Upper lobe of left lung (tissue), 6 donors: ENCODE measurements around the gene MARK4. TPM values are rescaled to one million over a fixed set of nuclear protein-coding genes. Genes with fewer than 3 reads are reported as not detected.

Source experiments
- ATAC-seq, 2 donors: fragments of 200-7000 bp; cut with Tn5 transposase; one replicate each; pipeline ENCODE4 v1.9.1; 2022; ENCODE audit warnings: mild to moderate bottlenecking in 2 of 2, moderate library complexity in 2 of 2; ENCODE audit not compliant: low FRiP score in 2 of 2
- DNase-seq, 2 donors: peaks; one replicate each; pipeline ENCODE4 v3.0.0-alpha.2; 2019 to 2020
- H3K27ac ChIP-seq, 4 donors: fragments of 200-600 bp; sonication (generic); one replicate each; pipeline ENCODE4 v1.5.1; 2016 to 2019
- H3K27me3 ChIP-seq, 4 donors: fragments of 200-600 bp; sonication (generic); one replicate each; pipeline ENCODE4 v1.5.1; 2017 to 2019
- H3K36me3 ChIP-seq, 4 donors: fragments of 200-600 bp; sonication (generic); one replicate each; pipeline ENCODE4 v1.5.1; 2016 to 2019
- H3K4me1 ChIP-seq, 4 donors: fragments of 200-600 bp; sonication (generic); one replicate each; pipeline ENCODE4 v1.5.1; 2018 to 2019
- H3K4me3 ChIP-seq, 4 donors: fragments of 200-600 bp; sonication (generic); one replicate each; pipeline ENCODE4 v1.5.1; 2017 to 2019; ENCODE audit warnings: mild to moderate bottlenecking in 2 of 4, moderate library complexity in 1 of 4
- H3K9me3 ChIP-seq, 4 donors: fragments of 200-600 bp; sonication (generic); one replicate each; pipeline ENCODE4 v1.5.1; 2018 to 2019
- EP300 ChIP-seq, 4 donors: sonication (generic); formaldehyde crosslinking; IDR thresholded peaks; one replicate each; pipeline ENCODE4 v1.5.1; 2017; ENCODE audit warnings: antibody characterized with exemption in 4 of 4, control low read depth in 2 of 4
- POLR2A ChIP-seq, 4 donors: fragments of 450-650 bp; IDR thresholded peaks; one replicate each; pipeline ENCODE4 v1.5.1; 2016 to 2017; ENCODE audit warnings: antibody characterized with exemption in 4 of 4, mild to moderate bottlenecking in 2 of 4
- POLR2AphosphoS5 ChIP-seq, 2 donors: sonication (generic); formaldehyde crosslinking; IDR thresholded peaks; one replicate each; pipeline ENCODE4 v1.5.1; 2017; ENCODE audit warnings: antibody characterized with exemption in 2 of 2
- WGBS, 2 donors: methylation state at CpG; one replicate each; pipeline ENCODE4 v1.1.5; 2017 to 2018; 5-methylcytosine and 5-hydroxymethylcytosine counted together
- total RNA-seq, 6 donors: library from RNA; depleted of rRNA in 4 of 6; stranded (reverse); fragments of >200 nt in 4 of 6; gene quantifications; one replicate each; pipeline versions ENCODE4 v1.1.0 to v1.2.1, GENCODE V29; 2016 to 2021
- TF ChIP-seq, protein P1 (sequence below), 6 experiments: fragments of 450-650 bp in 4 of 6; fragments of 200-600 bp in 2 of 6; sonication (generic) in 2 of 6; IDR thresholded peaks; one replicate each; pipeline ENCODE4 v1.5.1; 2016 to 2019; ENCODE audit warnings: antibody characterized with exemption in 6 of 6
- donor health status: DM: no; HTN: no; CAD: no; lungs with moderate emphysema.
- donor health status: DM: no; HTN: yes; CAD: no; lungs with severe emphysema.

The MARK4 gene
- total RNA-seq, 6 donors from 2014 or later: 14.6 to 59.3 (median 35.6) TPM

GRCh38 chr19:45244133-45244794 lies 6.8 kb upstream of the MARK4 start:
- ATAC-seq: no peak
- DNase-seq: no peak
- H3K27me3 ChIP-seq: no peaks in the 10 kb centered on the region
- H3K4me1 ChIP-seq: peaks cover 8 to 17% (median 11%) of the 10 kb centered on the region in 4 donors
- peak overlapping the region in 3 of 4 donors; percentile 1 to 32 (median 19) for H3K4me3 ChIP-seq
- TF ChIP-seq POLR2AphosphoS5 (IDR thresholded peaks at IDR 0.05): peak in 1 of 2 donors; percentile 10
- no peak for TF ChIP-seq EP300 (IDR thresholded peaks at IDR 0.05)
- H3K27ac ChIP-seq: peak overlapping the region in 3 of 4 donors; percentile 7 to 70 (median 64)
- no peaks in the 10 kb centered on the region for H3K36me3 ChIP-seq
- WGBS, 2 donors: 52 to 55% methylated on average over 15 of the region's 15 CpGs
- H3K9me3 ChIP-seq: no peaks in the 10 kb centered on the region

- Histone ChIP-seq H3K27me3 (no peaks in the 10 kb centered on the region), H3K27ac (peak within 1 kb of the TSS; percentile 21 to 70 (median 55)), H3K9me3 (no peaks in the 10 kb centered on the region), H3K4me1 (peaks cover 9 to 20% (median 13%) of the 10 kb centered on the region in 4 donors), H3K36me3 (no peaks in the 10 kb centered on the region), H3K4me3 (peak within 1 kb of the TSS in 3 of 4 donors; percentile 1 to 32 (median 19))
- peak; percentile 28 to 62 for DNase-seq
- no peak for TF ChIP-seq EP300 (IDR thresholded peaks at IDR 0.05)
- TF ChIP-seq, protein P1, sequence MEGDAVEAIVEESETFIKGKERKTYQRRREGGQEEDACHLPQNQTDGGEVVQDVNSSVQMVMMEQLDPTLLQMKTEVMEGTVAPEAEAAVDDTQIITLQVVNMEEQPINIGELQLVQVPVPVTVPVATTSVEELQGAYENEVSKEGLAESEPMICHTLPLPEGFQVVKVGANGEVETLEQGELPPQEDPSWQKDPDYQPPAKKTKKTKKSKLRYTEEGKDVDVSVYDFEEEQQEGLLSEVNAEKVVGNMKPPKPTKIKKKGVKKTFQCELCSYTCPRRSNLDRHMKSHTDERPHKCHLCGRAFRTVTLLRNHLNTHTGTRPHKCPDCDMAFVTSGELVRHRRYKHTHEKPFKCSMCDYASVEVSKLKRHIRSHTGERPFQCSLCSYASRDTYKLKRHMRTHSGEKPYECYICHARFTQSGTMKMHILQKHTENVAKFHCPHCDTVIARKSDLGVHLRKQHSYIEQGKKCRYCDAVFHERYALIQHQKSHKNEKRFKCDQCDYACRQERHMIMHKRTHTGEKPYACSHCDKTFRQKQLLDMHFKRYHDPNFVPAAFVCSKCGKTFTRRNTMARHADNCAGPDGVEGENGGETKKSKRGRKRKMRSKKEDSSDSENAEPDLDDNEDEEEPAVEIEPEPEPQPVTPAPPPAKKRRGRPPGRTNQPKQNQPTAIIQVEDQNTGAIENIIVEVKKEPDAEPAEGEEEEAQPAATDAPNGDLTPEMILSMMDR (IDR thresholded peaks at IDR 0.05): no peak
- TF ChIP-seq POLR2AphosphoS5 (IDR thresholded peaks at IDR 0.05): peak; percentile 39 to 53
- TF ChIP-seq POLR2A (IDR thresholded peaks at IDR 0.05): no peak
- no peak for ATAC-seq
- 41 to 58% methylated on average over 10 to 16 of the region's 17 CpGs for WGBS, 2 donors
Observed at GRCh38 chr19:45245334-45245787, 5.7 kb upstream of the MARK4 start, which contains the start of gene EXOC3L2. Gene EXOC3L2, minus strand, starts transcription at chr19:45245407. Its CDS starts 6,362 bp downstream, at chr19:45239045.

- Histone ChIP-seq H3K4me1 (peaks cover 14 to 24% (median 16%) of the 10 kb centered on the region in 4 donors), H3K9me3 (no peaks in the 10 kb centered on the region), H3K36me3 (no peaks in the 10 kb centered on the region), H3K4me3 (peak overlapping the region in 3 of 4 donors; percentile 1 to 32 (median 19)), H3K27ac (peak overlapping the region; percentile 21 to 70 (median 55)), H3K27me3 (no peaks in the 10 kb centered on the region)
- no peak for DNase-seq
- ATAC-seq: no peak
- no peak for TF ChIP-seq POLR2AphosphoS5 (IDR thresholded peaks at IDR 0.05)
- no peak for TF ChIP-seq POLR2A (IDR thresholded peaks at IDR 0.05)
- TF ChIP-seq EP300 (IDR thresholded peaks at IDR 0.05): no peak
- TF ChIP-seq, protein P1 (IDR thresholded peaks at IDR 0.05): no peak
- WGBS, 2 donors: 42 to 63% methylated on average over 4 of the region's 4 CpGs
Observed at GRCh38 chr19:45245826-45246225, 5.2 kb upstream of the MARK4 start.

- H3K4me1 ChIP-seq: peaks cover 15 to 30% (median 19%) of the 10 kb centered on the region in 4 donors
- DNase-seq (peak in 1 of 2 donors; percentile 50), ATAC-seq (no peak)
- WGBS, 2 donors: 91 to 96% methylated on average over 7 to 8 of the region's 8 CpGs
- no peaks in the 10 kb centered on the region for H3K9me3 ChIP-seq
- H3K4me3 ChIP-seq: no peak overlapping the region
- H3K36me3 ChIP-seq: no peaks in the 10 kb centered on the region
- no peak overlapping the region for H3K27ac ChIP-seq
- no peaks in the 10 kb centered on the region for H3K27me3 ChIP-seq
- no peak for TF ChIP-seq POLR2A (IDR thresholded peaks at IDR 0.05)
- no peak for TF ChIP-seq POLR2AphosphoS5 (IDR thresholded peaks at IDR 0.05)
- TF ChIP-seq, protein P1 (IDR thresholded peaks at IDR 0.05): no peak
- no peak for TF ChIP-seq EP300 (IDR thresholded peaks at IDR 0.05)
Observed at GRCh38 chr19:45247136-45247535, 3.9 kb upstream of the MARK4 start.

DNA sequence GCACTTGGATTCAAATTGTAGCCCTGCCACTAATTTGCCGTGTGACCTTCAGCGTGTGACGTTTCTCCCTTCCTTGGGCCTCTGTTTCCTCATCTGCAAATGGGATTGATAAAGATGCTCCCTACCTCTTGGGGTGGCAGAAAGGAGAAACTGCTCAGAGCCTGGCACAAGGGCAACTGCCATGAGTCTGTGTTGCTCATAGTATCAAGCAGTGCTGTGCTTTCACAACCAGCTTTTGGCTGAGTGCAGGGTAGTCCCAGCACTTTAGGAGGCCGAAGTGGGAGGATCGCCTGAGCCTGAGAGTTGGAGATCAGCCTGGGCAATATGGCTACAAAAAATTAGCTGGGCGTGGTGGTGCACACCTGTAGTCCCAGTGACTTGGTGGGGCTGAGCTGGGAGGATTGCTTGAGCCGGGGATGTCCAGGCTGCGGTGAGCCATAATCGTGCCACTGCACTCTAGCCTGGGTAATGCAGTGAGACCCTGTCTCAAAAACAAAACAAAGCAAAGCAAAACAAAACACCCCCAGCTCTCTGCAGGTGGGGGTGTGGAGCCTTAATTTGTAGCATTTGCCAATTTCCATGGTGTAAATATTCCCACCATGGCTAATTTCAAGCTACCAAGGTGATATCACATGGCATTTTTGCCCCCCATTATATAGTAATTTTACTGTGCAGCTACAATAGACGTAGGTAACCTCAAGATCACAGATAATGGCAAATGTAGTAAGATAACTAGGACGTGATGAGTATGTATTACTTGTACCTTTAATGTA lies 1.6 kb upstream of the MARK4 start:
- ATAC-seq: no peak
- WGBS, 2 donors: 64% methylated on average over 11 of the region's 11 CpGs
- no peak for TF ChIP-seq EP300 (IDR thresholded peaks at IDR 0.05)
- TF ChIP-seq, protein P1 (IDR thresholded peaks at IDR 0.05): no peak
- no peak for TF ChIP-seq POLR2AphosphoS5 (IDR thresholded peaks at IDR 0.05)
- TF ChIP-seq POLR2A (IDR thresholded peaks at IDR 0.05): no peak
- no peaks in the 10 kb centered on the region for H3K9me3 ChIP-seq
- no peak for DNase-seq
- no peaks in the 10 kb centered on the region for H3K27me3 ChIP-seq
- no peak overlapping the region for H3K27ac ChIP-seq
- H3K36me3 ChIP-seq: no peaks in the 10 kb centered on the region
- H3K4me1 ChIP-seq: peaks cover 31 to 54% (median 40%) of the 10 kb centered on the region in 4 donors
- no peak overlapping the region for H3K4me3 ChIP-seq
